CD4-positive, alpha-beta memory T cell (primary cell): ENCODE results near the gene TMEM108. TPM values are rescaled to one million over a fixed set of nuclear protein-coding genes. Genes with fewer than 3 reads are reported as not detected.
A peak's percentile ranks its signal among the peaks of the same experiment; 100 is the strongest.

Experiments
- CTCF ChIA-PET: fragments of 350-600 bp; sonication (Branson Sonifier 250); formaldehyde crosslinking; loops from one replicate; lab custom pipeline; 2021; ENCODE audit warnings: inconsistent platforms; ENCODE audit not compliant: partially characterized antibody; lab: Charles Lee
- POLR2A ChIA-PET: fragments of 350-600 bp; sonication (Branson Sonifier 250); formaldehyde crosslinking; loops from one replicate; lab custom pipeline; 2021; ENCODE audit not compliant: partially characterized antibody; lab: Charles Lee
- DNase-seq, 5 donors: peaks; one replicate each; pipeline versions ENCODE4 v3.0.0 to v3.0.0-alpha.2; 2020 to 2022; ENCODE audit warnings: mixed read lengths in 1 of 5
- H3K27ac ChIP-seq: one replicate; pipeline ENCODE4 v1.7.0; 2013; ENCODE audit warnings: low read depth, low read length
- H3K27me3 ChIP-seq: 2 replicates; pipeline ENCODE4 v1.7.0; 2013; ENCODE audit warnings: mild to moderate bottlenecking, low read length, moderate library complexity; ENCODE audit not compliant: insufficient read depth
- H3K36me3 ChIP-seq: 2 replicates; pipeline ENCODE4 v1.7.0; 2013; ENCODE audit warnings: mild to moderate bottlenecking, low read length, moderate library complexity; ENCODE audit not compliant: insufficient read depth
- H3K4me1 ChIP-seq: 2 replicates; pipeline ENCODE4 v1.7.0; 2013; ENCODE audit warnings: mild to moderate bottlenecking, low read length, moderate library complexity; ENCODE audit not compliant: insufficient read depth
- H3K4me3 ChIP-seq, 2 donors: one replicate each; pipeline ENCODE4 v1.7.0; 2013; ENCODE audit warnings: low read length in 2 of 2, mild to moderate bottlenecking in 1 of 2
- H3K9me3 ChIP-seq, 2 donors: one replicate each; pipeline ENCODE4 v1.7.0; 2013; ENCODE audit warnings: low read length in 2 of 2, control low read depth in 1 of 2; ENCODE audit not compliant: control insufficient read depth in 1 of 2
- H3K27ac Mint-ChIP-seq, 7 donors: one replicate each; pipeline ENCODE4 v1.8.0; 2020 to 2021; ENCODE audit warnings: mixed read lengths in 7 of 7, mild to moderate bottlenecking in 6 of 7, inconsistent platforms in 3 of 7, moderate library complexity in 3 of 7
- H3K27me3 Mint-ChIP-seq, 2 donors: one replicate each; pipeline ENCODE4 v1.8.0; 2020 to 2021; ENCODE audit warnings: mixed read lengths in 2 of 2
- H3K36me3 Mint-ChIP-seq, 2 donors: one replicate each; pipeline ENCODE4 v1.8.0; 2020 to 2021; ENCODE audit warnings: mixed read lengths in 2 of 2, inconsistent platforms in 1 of 2, mild to moderate bottlenecking in 1 of 2
- H3K4me1 Mint-ChIP-seq, 4 donors: one replicate each; pipeline ENCODE4 v1.8.0; 2020 to 2021; ENCODE audit warnings: mixed read lengths in 4 of 4, mild to moderate bottlenecking in 1 of 4
- H3K4me3 Mint-ChIP-seq, 8 donors: one replicate each; pipeline ENCODE4 v1.8.0; 2020 to 2021; ENCODE audit warnings: mixed read lengths in 8 of 8, mild to moderate bottlenecking in 7 of 8, moderate library complexity in 6 of 8, inconsistent platforms in 3 of 8
- H3K9me3 Mint-ChIP-seq, 8 donors: one replicate each; pipeline ENCODE4 v1.8.0; 2020 to 2021; ENCODE audit warnings: mixed read lengths in 8 of 8, mild to moderate bottlenecking in 5 of 8, inconsistent platforms in 3 of 8, moderate library complexity in 1 of 8
- intact Hi-C: fragments of 100-400 bp; cut with micrococcal nuclease; formaldehyde crosslinking; loops from one replicate; pipeline ENCODE4 v1.15.1; 2023
- polyA plus RNA-seq, 2 donors: library from polyadenylated mRNA; unstranded; fragments of 300-500 nt; fragmentation: Illumina TruSeq; gene quantifications; one replicate each; pipeline ENCODE4 v1.2.3, GENCODE V29; 2021
- total RNA-seq, 2 experiments: library from RNA; stranded (reverse); gene quantifications; one replicate each; pipeline ENCODE4 v1.2.3, GENCODE V29; 2021

TMEM108 gene
- total and polyA plus RNA-seq, 4 experiments from 2014 or later: not detected

DNA sequence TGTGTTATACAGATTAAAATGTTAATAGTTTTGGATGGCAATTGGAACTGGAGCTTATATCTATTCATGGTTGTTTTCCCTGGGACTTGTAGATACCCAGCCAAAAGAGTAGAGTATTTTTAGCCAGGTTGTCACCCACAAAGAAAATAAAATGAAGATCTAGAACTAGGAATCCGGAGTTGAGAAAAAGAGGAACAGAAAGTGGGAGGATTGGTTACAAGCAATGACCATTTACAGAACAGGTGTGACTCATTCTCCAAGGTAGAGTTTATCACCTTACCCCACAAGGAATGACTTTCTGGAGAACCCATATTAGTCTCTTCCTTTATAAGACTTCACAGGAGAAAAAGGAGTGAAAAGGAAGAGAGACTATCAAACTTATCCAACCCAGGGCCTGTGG, 99.8 kb downstream of the TMEM108 start:
- H3K4me3 Mint-ChIP-seq: no peak overlapping the region
- intact Hi-C loops: no loop called here
- no peaks in the 10 kb centered on the region for H3K4me1 Mint-ChIP-seq
- H3K4me1 ChIP-seq: no peaks in the 10 kb centered on the region
- no peak overlapping the region for H3K27ac ChIP-seq
- H3K9me3 Mint-ChIP-seq: peaks cover 0 to 2% (median 0%) of the 10 kb centered on the region in 8 donors
- ChIA-PET POLR2A (no interaction called here), CTCF (no interaction called here)
- no peak overlapping the region for H3K4me3 ChIP-seq
- H3K36me3 ChIP-seq: no peaks in the 10 kb centered on the region
- H3K27ac Mint-ChIP-seq: no peak overlapping the region
- H3K27me3 ChIP-seq: no peaks in the 10 kb centered on the region
- no peaks in the 10 kb centered on the region for H3K36me3 Mint-ChIP-seq
- H3K9me3 ChIP-seq: no peaks in the 10 kb centered on the region
- H3K27me3 Mint-ChIP-seq: peaks cover 0 to 6% of the 10 kb centered on the region in 2 donors
- no peak for DNase-seq

DNA sequence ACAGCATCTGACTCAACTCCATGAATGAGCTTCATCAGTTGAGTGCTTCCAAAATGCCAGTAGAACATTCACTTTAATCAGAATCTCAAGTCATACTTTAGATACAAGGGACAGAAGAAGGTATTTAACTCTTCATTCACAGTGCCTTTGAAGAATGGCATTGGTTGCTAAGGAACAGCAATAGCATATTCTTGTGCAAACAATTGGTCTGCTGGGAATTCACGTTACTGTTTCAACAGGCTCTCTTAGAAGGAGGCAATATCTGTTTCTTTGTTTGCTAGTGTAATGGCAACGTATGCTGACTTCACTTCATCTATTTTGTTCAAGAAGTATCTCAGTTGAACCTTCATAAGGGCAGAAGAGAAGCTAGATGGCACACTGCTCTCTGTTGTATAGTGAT, 113.9 kb downstream of the TMEM108 start:
- H3K4me1 Mint-ChIP-seq: no peaks in the 10 kb centered on the region
- Histone ChIP-seq H3K9me3 (no peaks in the 10 kb centered on the region), H3K4me1 (no peaks in the 10 kb centered on the region), H3K27ac (no peak overlapping the region), H3K36me3 (no peaks in the 10 kb centered on the region), H3K4me3 (no peak overlapping the region), H3K27me3 (no peaks in the 10 kb centered on the region)
- CTCF ChIA-PET: no interaction called here
- DNase-seq: no peak
- no peak overlapping the region for H3K4me3 Mint-ChIP-seq
- H3K9me3 Mint-ChIP-seq: peaks cover 0 to 5% (median 2%) of the 10 kb centered on the region in 8 donors
- H3K27me3 Mint-ChIP-seq: peaks cover 2 to 3% of the 10 kb centered on the region in 2 donors
- no peak overlapping the region for H3K27ac Mint-ChIP-seq
- H3K36me3 Mint-ChIP-seq: no peaks in the 10 kb centered on the region
- POLR2A ChIA-PET: no interaction called here
- intact Hi-C loops: no loop called here

DNA sequence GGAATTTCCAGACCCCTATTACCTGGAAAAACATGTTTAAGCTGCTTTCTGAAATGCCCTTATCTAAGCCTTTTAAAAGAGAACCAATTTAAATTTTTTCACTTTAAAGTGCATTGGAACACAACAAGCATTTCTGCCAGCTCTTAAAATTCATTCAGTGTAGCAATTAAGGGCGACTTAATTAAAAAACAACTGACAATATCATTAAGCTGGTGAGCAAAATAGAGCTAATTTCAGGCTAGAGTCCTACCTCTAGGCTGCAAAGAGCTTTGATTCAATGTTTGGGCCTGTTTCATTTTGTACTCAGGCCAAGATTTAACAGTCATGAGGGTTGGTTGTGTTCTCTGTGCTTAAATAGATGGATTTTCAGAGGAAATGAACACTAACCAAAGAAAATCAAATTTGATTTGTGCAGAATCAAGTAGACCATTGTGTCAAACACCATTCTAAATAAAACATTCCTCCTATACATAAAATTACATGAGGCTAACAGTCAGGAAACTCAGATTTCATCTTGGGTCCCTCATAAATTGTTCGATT, 114.6 kb downstream of the TMEM108 start:
- Mint-ChIP-seq H3K9me3 (peaks cover 0 to 5% (median under 1%) of the 10 kb centered on the region in 8 donors), H3K4me3 (no peak overlapping the region), H3K36me3 (no peaks in the 10 kb centered on the region), H3K27ac (no peak overlapping the region), H3K27me3 (peaks cover 2 to 4% of the 10 kb centered on the region in 2 donors), H3K4me1 (no peaks in the 10 kb centered on the region)
- ChIA-PET POLR2A (no interaction called here), CTCF (no interaction called here)
- Histone ChIP-seq H3K4me3 (no peak overlapping the region), H3K36me3 (no peaks in the 10 kb centered on the region), H3K27me3 (no peaks in the 10 kb centered on the region), H3K9me3 (no peaks in the 10 kb centered on the region), H3K4me1 (no peaks in the 10 kb centered on the region), H3K27ac (no peak overlapping the region)
- intact Hi-C loops: no loop called here
- DNase-seq: no peak

DNA sequence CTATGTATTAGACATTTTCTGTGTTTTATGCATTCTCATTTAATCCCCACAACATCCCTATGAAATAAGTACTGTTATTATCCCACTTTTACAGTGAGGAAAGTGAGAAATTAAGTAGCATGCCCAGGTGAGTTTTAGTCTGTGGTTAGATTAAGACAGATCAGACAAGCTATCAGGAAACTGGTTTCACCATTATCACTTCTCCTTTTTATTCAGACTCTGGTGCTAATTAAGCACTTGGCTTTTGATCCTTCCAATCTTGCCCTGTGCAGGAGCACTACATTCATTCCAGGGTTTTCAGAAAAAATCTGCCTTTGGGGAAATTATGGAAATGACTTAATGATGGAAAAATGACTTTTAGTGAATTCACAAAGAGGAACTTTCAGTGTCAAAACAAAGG, 115.2 kb downstream of the TMEM108 start:
- Mint-ChIP-seq H3K4me3 (no peak overlapping the region), H3K27me3 (peaks cover 2 to 4% of the 10 kb centered on the region in 2 donors), H3K27ac (no peak overlapping the region), H3K36me3 (no peaks in the 10 kb centered on the region), H3K9me3 (peaks cover 0 to 5% (median under 1%) of the 10 kb centered on the region in 8 donors), H3K4me1 (no peaks in the 10 kb centered on the region)
- Histone ChIP-seq H3K4me3 (no peak overlapping the region), H3K27ac (no peak overlapping the region), H3K27me3 (no peaks in the 10 kb centered on the region), H3K4me1 (no peaks in the 10 kb centered on the region), H3K9me3 (no peaks in the 10 kb centered on the region), H3K36me3 (no peaks in the 10 kb centered on the region)
- ChIA-PET POLR2A (no interaction called here), CTCF (no interaction called here)
- DNase-seq: no peak
- intact Hi-C loops: no loop called here

DNA sequence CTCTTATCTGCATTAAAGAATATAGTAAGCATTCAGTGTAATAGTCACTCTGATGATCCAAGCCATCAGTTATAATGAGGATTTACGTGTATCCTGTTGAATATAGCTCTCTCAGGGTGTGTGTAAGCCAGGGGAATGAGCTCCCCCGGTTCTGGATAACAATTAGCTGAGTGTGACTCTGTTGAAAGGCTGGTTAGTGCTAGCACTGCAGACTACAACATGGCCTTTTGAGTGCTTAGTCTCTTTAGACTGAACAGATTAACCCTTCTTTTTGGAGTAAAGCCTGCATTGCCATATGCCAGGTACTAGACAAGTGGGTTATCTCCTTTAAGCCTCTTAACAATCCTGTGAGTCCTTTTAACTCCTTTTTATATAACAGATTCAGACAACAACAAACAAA, 119.5 kb downstream of the TMEM108 start:
- DNase-seq: no peak
- peaks cover 0 to 5% (median 0%) of the 10 kb centered on the region in 8 donors for H3K9me3 Mint-ChIP-seq
- no peaks in the 10 kb centered on the region for H3K4me1 ChIP-seq
- ChIA-PET CTCF (interaction anchor here (0.9 kb wide), 1 partner anchor 9 kb away, joined by 3 read pairs; no protein-coding TSS in a partner anchor), POLR2A (no interaction called here)
- no peak overlapping the region for H3K4me3 Mint-ChIP-seq
- no peaks in the 10 kb centered on the region for H3K36me3 Mint-ChIP-seq
- H3K4me3 ChIP-seq: no peak overlapping the region
- no peaks in the 10 kb centered on the region for H3K4me1 Mint-ChIP-seq
- no peaks in the 10 kb centered on the region for H3K9me3 ChIP-seq
- H3K27me3 Mint-ChIP-seq: peaks cover 3 to 4% of the 10 kb centered on the region in 2 donors
- H3K27ac Mint-ChIP-seq: no peak overlapping the region
- H3K27ac ChIP-seq: no peak overlapping the region
- intact Hi-C loops: no loop called here
- H3K27me3 ChIP-seq: no peaks in the 10 kb centered on the region
- H3K36me3 ChIP-seq: no peaks in the 10 kb centered on the region

DNA sequence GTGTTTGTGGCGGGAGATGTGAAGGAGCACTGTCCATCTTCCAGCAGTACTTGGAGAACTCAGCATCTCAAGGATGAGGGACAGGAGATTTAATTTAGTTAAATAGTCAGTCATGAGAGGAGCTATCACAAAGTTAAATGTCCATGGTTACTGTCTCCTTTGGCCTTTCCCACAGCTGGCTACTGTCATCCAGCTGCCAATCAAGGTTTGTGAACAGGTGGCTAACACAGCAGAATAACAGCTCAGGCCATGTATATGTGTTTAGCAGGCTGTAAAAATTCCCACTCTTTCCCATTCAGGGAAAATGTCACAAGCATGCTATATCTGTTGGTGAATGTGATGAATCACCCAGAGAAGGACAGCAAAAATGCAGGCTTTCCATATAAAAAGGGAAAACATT, 120.5 kb downstream of the TMEM108 start:
- POLR2A ChIA-PET: no interaction called here
- Mint-ChIP-seq H3K9me3 (peaks cover 0 to 5% (median 0%) of the 10 kb centered on the region in 8 donors), H3K27ac (peak overlapping the region in 1 of 7 donors; percentile 40), H3K4me3 (no peak overlapping the region), H3K36me3 (no peaks in the 10 kb centered on the region), H3K4me1 (no peaks in the 10 kb centered on the region), H3K27me3 (peaks cover 1 to 6% of the 10 kb centered on the region in 2 donors)
- DNase-seq: no peak
- Histone ChIP-seq H3K27ac (no peak overlapping the region), H3K4me3 (no peak overlapping the region), H3K27me3 (no peaks in the 10 kb centered on the region), H3K36me3 (no peaks in the 10 kb centered on the region), H3K9me3 (no peaks in the 10 kb centered on the region), H3K4me1 (no peaks in the 10 kb centered on the region)
- intact Hi-C loops: no loop called here
- CTCF ChIA-PET: no interaction called here

DNA sequence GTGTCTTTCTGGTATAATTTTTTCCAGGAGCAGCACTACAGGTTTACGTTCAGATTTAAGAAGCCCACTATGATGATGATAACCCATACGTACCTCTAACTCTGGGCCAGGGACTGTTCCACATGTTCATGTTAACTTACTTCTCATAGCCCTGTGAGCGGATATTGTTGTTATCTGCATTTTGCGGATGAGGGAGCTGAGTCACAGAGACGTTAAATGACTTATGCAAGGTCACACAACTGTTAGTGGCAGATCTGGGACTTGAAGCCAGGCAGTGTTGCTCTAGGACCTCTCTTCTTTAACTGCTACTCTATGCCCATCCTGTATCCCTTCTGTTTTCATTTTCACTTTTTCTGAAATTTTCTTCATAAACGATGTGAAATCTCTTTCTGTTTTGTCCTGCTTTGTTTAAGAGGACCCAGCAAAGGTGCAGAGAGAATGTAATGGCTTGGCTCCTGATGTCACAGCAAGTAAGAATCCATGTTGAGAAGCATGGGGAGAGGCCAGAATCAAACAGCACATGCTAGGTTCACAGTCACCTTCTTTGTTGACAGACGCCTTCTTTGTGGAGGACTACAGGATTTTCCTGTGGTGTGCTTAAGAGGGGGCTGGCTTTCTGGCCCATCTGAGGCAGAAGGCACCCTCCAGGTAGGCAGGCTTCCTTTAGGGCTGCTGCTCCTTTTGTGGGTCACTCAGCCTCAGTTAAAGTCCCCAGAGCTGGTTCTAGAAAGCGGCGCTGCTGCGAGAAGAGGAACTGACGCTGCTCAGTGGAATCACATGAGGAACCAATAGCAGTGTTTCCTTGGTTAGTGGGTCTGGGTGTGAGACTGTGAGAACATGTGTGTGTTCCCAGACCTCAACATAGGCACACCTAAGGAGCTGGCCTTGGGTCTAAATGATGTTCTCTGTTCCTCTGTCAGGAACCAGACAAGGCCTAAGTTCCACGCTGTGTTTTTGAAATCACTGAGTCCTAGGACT, 121.6 kb downstream of the TMEM108 start:
- no peak for DNase-seq
- H3K27me3 Mint-ChIP-seq: peaks cover 1 to 6% of the 10 kb centered on the region in 2 donors
- H3K36me3 ChIP-seq: no peaks in the 10 kb centered on the region
- no peaks in the 10 kb centered on the region for H3K4me1 ChIP-seq
- intact Hi-C loops: no loop called here
- no peak overlapping the region for H3K4me3 ChIP-seq
- no peaks in the 10 kb centered on the region for H3K9me3 ChIP-seq
- POLR2A ChIA-PET: no interaction called here
- no peak overlapping the region for H3K27ac ChIP-seq
- no peak overlapping the region for H3K4me3 Mint-ChIP-seq
- H3K27me3 ChIP-seq: no peaks in the 10 kb centered on the region
- H3K27ac Mint-ChIP-seq: no peak overlapping the region
- H3K36me3 Mint-ChIP-seq: no peaks in the 10 kb centered on the region
- peaks cover 0 to 5% (median 0%) of the 10 kb centered on the region in 8 donors for H3K9me3 Mint-ChIP-seq
- H3K4me1 Mint-ChIP-seq: no peaks in the 10 kb centered on the region
- CTCF ChIA-PET: no interaction called here
